ENCODE measurements around the gene ACTR3. TPM values are rescaled to one million over a fixed set of nuclear protein-coding genes. Genes with fewer than 3 reads are reported as not detected.

The ACTR3 gene
- total RNA-seq, 1 donor from 2014 or later, result 495 TPM

DNA sequence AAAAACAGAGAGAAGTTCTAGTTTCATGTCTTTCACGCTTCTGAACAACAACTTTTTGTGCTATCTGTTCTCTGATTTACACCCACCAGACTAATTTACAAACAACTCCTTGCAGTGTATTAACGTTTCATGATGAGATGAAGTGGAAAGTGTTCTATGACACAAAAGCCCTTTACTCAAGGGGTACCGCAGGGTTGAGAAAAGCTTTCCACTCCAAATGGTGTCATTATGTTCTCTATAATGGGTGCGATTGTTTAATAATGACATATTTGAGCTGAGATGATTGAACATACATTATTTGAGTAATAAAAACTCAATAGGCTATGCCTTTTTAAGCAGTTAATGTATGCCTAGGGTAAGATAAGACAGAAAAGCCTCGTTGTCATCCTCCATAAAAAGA lies 76.3 kb downstream of the ACTR3 start:
- no peak overlapping the region for H3K27ac Mint-ChIP-seq (ENCODE audit: unreplicated experiment)
- peaks cover 4% of the 10 kb centered on the region for H3K79me2 ChIP-seq (ENCODE audit: insufficient read depth, low read length)
- no peaks in the 10 kb centered on the region for H3K27me3 Mint-ChIP-seq (ENCODE audit: low read depth, unreplicated experiment)
- H3K9me3 ChIP-seq (ENCODE audit: insufficient read depth, low read depth, low read length), result no peaks in the 10 kb centered on the region
- no peak overlapping the region for H3K4me3 Mint-ChIP-seq (ENCODE audit: unreplicated experiment)
- peaks cover 6% of the 10 kb centered on the region for H3K36me3 Mint-ChIP-seq (ENCODE audit: low read depth, unreplicated experiment)
- no peak overlapping the region for H3K4me3 ChIP-seq (ENCODE audit: insufficient read depth, low read depth, low read length)
- H3K27me3 ChIP-seq (ENCODE audit: insufficient read depth, low read length), result no peaks in the 10 kb centered on the region
- H3K4me2 ChIP-seq (ENCODE audit: low read length), result no peak overlapping the region
- peaks cover 11% of the 10 kb centered on the region for H3K4me1 ChIP-seq (ENCODE audit: insufficient read depth, low read length)
- no peak overlapping the region for H3K9ac ChIP-seq (ENCODE audit: low read length)
- no peak overlapping the region for H3K27ac ChIP-seq (ENCODE audit: low read depth, low read length)
- peaks cover 28% of the 10 kb centered on the region for H3K4me1 Mint-ChIP-seq (ENCODE audit: low read depth, unreplicated experiment)
- TF ChIP-seq, protein P1, sequence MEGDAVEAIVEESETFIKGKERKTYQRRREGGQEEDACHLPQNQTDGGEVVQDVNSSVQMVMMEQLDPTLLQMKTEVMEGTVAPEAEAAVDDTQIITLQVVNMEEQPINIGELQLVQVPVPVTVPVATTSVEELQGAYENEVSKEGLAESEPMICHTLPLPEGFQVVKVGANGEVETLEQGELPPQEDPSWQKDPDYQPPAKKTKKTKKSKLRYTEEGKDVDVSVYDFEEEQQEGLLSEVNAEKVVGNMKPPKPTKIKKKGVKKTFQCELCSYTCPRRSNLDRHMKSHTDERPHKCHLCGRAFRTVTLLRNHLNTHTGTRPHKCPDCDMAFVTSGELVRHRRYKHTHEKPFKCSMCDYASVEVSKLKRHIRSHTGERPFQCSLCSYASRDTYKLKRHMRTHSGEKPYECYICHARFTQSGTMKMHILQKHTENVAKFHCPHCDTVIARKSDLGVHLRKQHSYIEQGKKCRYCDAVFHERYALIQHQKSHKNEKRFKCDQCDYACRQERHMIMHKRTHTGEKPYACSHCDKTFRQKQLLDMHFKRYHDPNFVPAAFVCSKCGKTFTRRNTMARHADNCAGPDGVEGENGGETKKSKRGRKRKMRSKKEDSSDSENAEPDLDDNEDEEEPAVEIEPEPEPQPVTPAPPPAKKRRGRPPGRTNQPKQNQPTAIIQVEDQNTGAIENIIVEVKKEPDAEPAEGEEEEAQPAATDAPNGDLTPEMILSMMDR (IDR thresholded peaks at IDR 0.05; ENCODE audit: insufficient read depth, low read depth, low read length), result no peak
- TF ChIP-seq EZH2 (IDR thresholded peaks at IDR 0.05; ENCODE audit: insufficient read depth, low read length), result no peak
- H3K9me3 Mint-ChIP-seq (ENCODE audit: unreplicated experiment), result no peaks in the 10 kb centered on the region
- peaks cover 56% of the 10 kb centered on the region for H4K20me1 ChIP-seq (ENCODE audit: insufficient read depth, low read length)
- H2AFZ ChIP-seq (ENCODE audit: low read depth, low read length), result no peak overlapping the region
- FAIRE-seq, result no peak
- H3K36me3 ChIP-seq (ENCODE audit: insufficient read depth, low read length), result peaks cover 30% of the 10 kb centered on the region
- no peak for DNase-seq (ENCODE audit: low read depth)

DNA sequence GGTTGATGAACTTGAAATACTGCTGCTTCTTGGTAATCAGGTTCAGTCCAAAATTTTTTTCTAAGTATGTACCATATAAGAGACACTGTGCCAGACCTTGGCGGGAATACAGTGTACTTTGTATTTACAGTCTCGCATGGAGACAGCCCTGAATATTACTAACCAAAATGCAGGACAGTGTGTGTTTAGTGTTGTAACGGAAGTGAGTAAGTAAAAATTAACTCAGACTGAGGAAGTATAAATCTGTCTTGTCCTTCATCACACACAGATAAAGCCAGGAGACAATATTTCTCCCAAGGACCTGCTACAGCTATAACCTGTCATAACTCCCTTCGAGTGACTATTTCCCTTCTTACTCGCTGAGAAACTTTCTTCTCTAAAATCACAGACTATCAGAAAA lies 76.9 kb downstream of the ACTR3 start:
- peaks cover 27% of the 10 kb centered on the region for H3K4me1 Mint-ChIP-seq (ENCODE audit: low read depth, unreplicated experiment)
- Histone ChIP-seq H2AFZ (ENCODE audit: low read depth, low read length) (no peak overlapping the region), H4K20me1 (ENCODE audit: insufficient read depth, low read length) (peaks cover 53% of the 10 kb centered on the region), H3K79me2 (ENCODE audit: insufficient read depth, low read length) (peaks cover under 1% of the 10 kb centered on the region), H3K4me3 (ENCODE audit: insufficient read depth, low read depth, low read length) (no peak overlapping the region), H3K9me3 (ENCODE audit: insufficient read depth, low read depth, low read length) (no peaks in the 10 kb centered on the region), H3K4me2 (ENCODE audit: low read length) (no peak overlapping the region), H3K36me3 (ENCODE audit: insufficient read depth, low read length) (peaks cover 36% of the 10 kb centered on the region), H3K4me1 (ENCODE audit: insufficient read depth, low read length) (peaks cover 11% of the 10 kb centered on the region), H3K9ac (ENCODE audit: low read length) (no peak overlapping the region), H3K27ac (ENCODE audit: low read depth, low read length) (no peak overlapping the region), H3K27me3 (ENCODE audit: insufficient read depth, low read length) (no peaks in the 10 kb centered on the region)
- TF ChIP-seq EZH2 (IDR thresholded peaks at IDR 0.05; ENCODE audit: insufficient read depth, low read length), result no peak
- TF ChIP-seq, protein P1 (IDR thresholded peaks at IDR 0.05; ENCODE audit: insufficient read depth, low read depth, low read length), result no peak
- H3K4me3 Mint-ChIP-seq (ENCODE audit: unreplicated experiment), result no peak overlapping the region
- no peak overlapping the region for H3K27ac Mint-ChIP-seq (ENCODE audit: unreplicated experiment)
- peak; percentile 45 for FAIRE-seq
- DNase-seq (ENCODE audit: low read depth), result peak; percentile 16
- no peaks in the 10 kb centered on the region for H3K27me3 Mint-ChIP-seq (ENCODE audit: low read depth, unreplicated experiment)
- no peaks in the 10 kb centered on the region for H3K9me3 Mint-ChIP-seq (ENCODE audit: unreplicated experiment)
- H3K36me3 Mint-ChIP-seq (ENCODE audit: low read depth, unreplicated experiment), result peaks cover 9% of the 10 kb centered on the region

DNA sequence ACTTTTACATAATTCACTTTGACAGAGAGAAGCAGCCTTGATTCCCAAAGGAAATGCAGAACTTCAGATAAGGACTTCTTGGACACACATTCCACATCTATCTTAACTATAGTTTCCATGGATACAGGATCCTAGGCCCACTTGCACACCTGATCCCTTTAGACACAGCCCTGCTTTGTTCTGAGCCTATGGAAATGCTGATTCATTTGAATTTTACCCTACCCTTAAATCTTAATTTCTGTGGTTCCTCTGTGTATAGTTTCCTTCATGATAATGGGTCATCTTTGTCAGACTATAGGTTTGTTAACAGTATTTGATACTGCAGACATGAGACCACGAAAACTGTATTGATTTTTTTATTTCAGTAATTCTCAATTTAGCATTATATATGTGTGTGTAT lies 77.4 kb downstream of the ACTR3 start:
- Histone ChIP-seq H3K4me2 (ENCODE audit: low read length) (no peak overlapping the region), H3K4me1 (ENCODE audit: insufficient read depth, low read length) (peaks cover 11% of the 10 kb centered on the region), H3K9me3 (ENCODE audit: insufficient read depth, low read depth, low read length) (no peaks in the 10 kb centered on the region), H2AFZ (ENCODE audit: low read depth, low read length) (no peak overlapping the region), H4K20me1 (ENCODE audit: insufficient read depth, low read length) (peaks cover 53% of the 10 kb centered on the region), H3K36me3 (ENCODE audit: insufficient read depth, low read length) (peaks cover 38% of the 10 kb centered on the region), H3K27ac (ENCODE audit: low read depth, low read length) (no peak overlapping the region), H3K27me3 (ENCODE audit: insufficient read depth, low read length) (no peaks in the 10 kb centered on the region), H3K4me3 (ENCODE audit: insufficient read depth, low read depth, low read length) (no peak overlapping the region), H3K79me2 (ENCODE audit: insufficient read depth, low read length) (no peaks in the 10 kb centered on the region), H3K9ac (ENCODE audit: low read length) (no peak overlapping the region)
- Mint-ChIP-seq H3K27me3 (ENCODE audit: low read depth, unreplicated experiment) (no peaks in the 10 kb centered on the region), H3K4me3 (ENCODE audit: unreplicated experiment) (no peak overlapping the region), H3K9me3 (ENCODE audit: unreplicated experiment) (no peaks in the 10 kb centered on the region), H3K4me1 (ENCODE audit: low read depth, unreplicated experiment) (peaks cover 25% of the 10 kb centered on the region), H3K27ac (ENCODE audit: unreplicated experiment) (no peak overlapping the region), H3K36me3 (ENCODE audit: low read depth, unreplicated experiment) (peaks cover 9% of the 10 kb centered on the region)
- TF ChIP-seq EZH2 (IDR thresholded peaks at IDR 0.05; ENCODE audit: insufficient read depth, low read length), result no peak
- TF ChIP-seq, protein P1 (IDR thresholded peaks at IDR 0.05; ENCODE audit: insufficient read depth, low read depth, low read length), result no peak
- DNase-seq (ENCODE audit: low read depth), result no peak
- FAIRE-seq, result no peak
